Nephron (organoid): ENCODE results near the gene GNGT2.

Experiments
- H3K27ac Mint-ChIP-seq, 3 experiments: 2 replicates each; pipeline ENCODE4 v1.8.0; 2020; ENCODE audit warnings: mixed read lengths in 3 of 3, mild to moderate bottlenecking in 2 of 3, moderate library complexity in 1 of 3
- H3K27me3 Mint-ChIP-seq: 2 replicates; pipeline ENCODE4 v1.8.0; 2021; ENCODE audit warnings: low read depth, mild to moderate bottlenecking, moderate library complexity, mixed read lengths
- H3K36me3 Mint-ChIP-seq: 2 replicates; pipeline ENCODE4 v1.8.0; 2020; ENCODE audit warnings: low read depth, mixed read lengths
- H3K4me1 Mint-ChIP-seq: 2 replicates; pipeline ENCODE4 v1.8.0; 2020; ENCODE audit warnings: mixed read lengths
- H3K4me3 Mint-ChIP-seq, 3 experiments: 2 replicates each; pipeline ENCODE4 v1.8.0; 2020; ENCODE audit warnings: mild to moderate bottlenecking in 3 of 3, mixed read lengths in 3 of 3, moderate library complexity in 2 of 3
- H3K9me3 Mint-ChIP-seq: 2 replicates; pipeline ENCODE4 v1.8.0; 2020; ENCODE audit warnings: mixed read lengths
- TF ChIP-seq, protein P1 (sequence below), 3 experiments: fragments of 200-600 bp; sonication (generic); IDR thresholded peaks; one replicate each; pipeline ENCODE4 v1.5.0; 2021; ENCODE audit warnings: antibody characterized with exemption in 3 of 3; ENCODE audit not compliant: unreplicated experiment in 3 of 3

GNGT2 gene

GRCh38 chr17:49162866-49163265, 47.5 kb downstream of the GNGT2 start:
- Mint-ChIP-seq H3K27me3 (peaks cover 55% of the 10 kb centered on the region), H3K27ac (no peak overlapping the region), H3K9me3 (no peaks in the 10 kb centered on the region), H3K36me3 (no peaks in the 10 kb centered on the region), H3K4me3 (no peak overlapping the region), H3K4me1 (no peaks in the 10 kb centered on the region)
- TF ChIP-seq, protein P1, sequence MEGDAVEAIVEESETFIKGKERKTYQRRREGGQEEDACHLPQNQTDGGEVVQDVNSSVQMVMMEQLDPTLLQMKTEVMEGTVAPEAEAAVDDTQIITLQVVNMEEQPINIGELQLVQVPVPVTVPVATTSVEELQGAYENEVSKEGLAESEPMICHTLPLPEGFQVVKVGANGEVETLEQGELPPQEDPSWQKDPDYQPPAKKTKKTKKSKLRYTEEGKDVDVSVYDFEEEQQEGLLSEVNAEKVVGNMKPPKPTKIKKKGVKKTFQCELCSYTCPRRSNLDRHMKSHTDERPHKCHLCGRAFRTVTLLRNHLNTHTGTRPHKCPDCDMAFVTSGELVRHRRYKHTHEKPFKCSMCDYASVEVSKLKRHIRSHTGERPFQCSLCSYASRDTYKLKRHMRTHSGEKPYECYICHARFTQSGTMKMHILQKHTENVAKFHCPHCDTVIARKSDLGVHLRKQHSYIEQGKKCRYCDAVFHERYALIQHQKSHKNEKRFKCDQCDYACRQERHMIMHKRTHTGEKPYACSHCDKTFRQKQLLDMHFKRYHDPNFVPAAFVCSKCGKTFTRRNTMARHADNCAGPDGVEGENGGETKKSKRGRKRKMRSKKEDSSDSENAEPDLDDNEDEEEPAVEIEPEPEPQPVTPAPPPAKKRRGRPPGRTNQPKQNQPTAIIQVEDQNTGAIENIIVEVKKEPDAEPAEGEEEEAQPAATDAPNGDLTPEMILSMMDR (IDR thresholded peaks at IDR 0.05; ENCODE audit: unreplicated experiment in 3 of 3) = no peak

GRCh38 chr17:49157784-49158183, 52.6 kb downstream of the GNGT2 start:
- H3K27me3 Mint-ChIP-seq = peaks cover 38% of the 10 kb centered on the region
- H3K4me1 Mint-ChIP-seq = no peaks in the 10 kb centered on the region
- no peak overlapping the region for H3K27ac Mint-ChIP-seq
- TF ChIP-seq, protein P1 (IDR thresholded peaks at IDR 0.05; ENCODE audit: unreplicated experiment in 3 of 3) = no peak
- H3K36me3 Mint-ChIP-seq = no peaks in the 10 kb centered on the region
- no peak overlapping the region for H3K4me3 Mint-ChIP-seq
- no peaks in the 10 kb centered on the region for H3K9me3 Mint-ChIP-seq

DNA sequence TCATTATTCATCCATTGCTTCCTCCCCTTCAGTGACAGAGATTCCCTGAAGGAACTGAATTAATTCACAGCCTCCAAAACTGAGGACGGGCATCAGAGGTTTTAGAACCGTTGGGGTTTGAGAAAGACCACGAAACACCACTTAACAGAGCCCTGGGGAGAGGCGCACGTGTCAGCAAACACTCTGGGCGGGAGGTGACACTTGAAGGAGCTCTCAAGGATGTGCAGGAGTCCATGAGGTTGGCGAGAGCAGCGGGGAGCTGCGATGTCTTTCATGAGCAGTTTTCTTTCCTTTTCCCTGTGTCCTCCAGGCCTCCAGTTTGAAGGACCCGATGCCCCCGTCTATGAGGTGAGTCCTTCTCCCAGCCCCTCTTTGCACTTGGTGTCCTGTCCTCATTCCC, 54.1 kb downstream of the GNGT2 start:
- Mint-ChIP-seq H3K4me3 (no peak overlapping the region), H3K36me3 (no peaks in the 10 kb centered on the region), H3K27ac (no peak overlapping the region), H3K9me3 (no peaks in the 10 kb centered on the region), H3K4me1 (no peaks in the 10 kb centered on the region), H3K27me3 (peaks cover 38% of the 10 kb centered on the region)
- TF ChIP-seq, protein P1 (IDR thresholded peaks at IDR 0.05; ENCODE audit: unreplicated experiment in 3 of 3) = no peak
